Measurements from ENCODE around the gene EMID1.
A peak's percentile ranks its signal among the peaks of the same experiment; 100 is the strongest.
"Not testable (repeated sequence)": the region's sequence is repeated elsewhere in the genome, so short reads cannot be mapped to it uniquely, and the experiment has no call there.

The EMID1 gene

GRCh38 chr22:29215012-29215860 is 9.5 kb downstream of the EMID1 start:
- H3K4me3 ChIP-seq (ENCODE audit: low read length) = no peak overlapping the region
- H3K9ac ChIP-seq (ENCODE audit: low read depth, low read length) = no peak overlapping the region
- H3K36me3 ChIP-seq (ENCODE audit: insufficient read depth, low read length) = 0 out of 2 replicates have a peak, but pooled peaks cover 4% of the 10 kb centered on the region
- no peaks in the 10 kb centered on the region for H3K27me3 ChIP-seq (ENCODE audit: insufficient read depth, low read length)
- WGBS = 86% methylated on average over 14 of the region's 14 CpGs
- H3K4me1 ChIP-seq (ENCODE audit: insufficient read depth, low read length) = peaks cover 3% of the 10 kb centered on the region
- no peak overlapping the region for H3K27ac ChIP-seq (ENCODE audit: low read depth, low read length)
- H3K9me3 ChIP-seq (ENCODE audit: insufficient read depth, low read depth, low read length) = no peaks in the 10 kb centered on the region

DNA sequence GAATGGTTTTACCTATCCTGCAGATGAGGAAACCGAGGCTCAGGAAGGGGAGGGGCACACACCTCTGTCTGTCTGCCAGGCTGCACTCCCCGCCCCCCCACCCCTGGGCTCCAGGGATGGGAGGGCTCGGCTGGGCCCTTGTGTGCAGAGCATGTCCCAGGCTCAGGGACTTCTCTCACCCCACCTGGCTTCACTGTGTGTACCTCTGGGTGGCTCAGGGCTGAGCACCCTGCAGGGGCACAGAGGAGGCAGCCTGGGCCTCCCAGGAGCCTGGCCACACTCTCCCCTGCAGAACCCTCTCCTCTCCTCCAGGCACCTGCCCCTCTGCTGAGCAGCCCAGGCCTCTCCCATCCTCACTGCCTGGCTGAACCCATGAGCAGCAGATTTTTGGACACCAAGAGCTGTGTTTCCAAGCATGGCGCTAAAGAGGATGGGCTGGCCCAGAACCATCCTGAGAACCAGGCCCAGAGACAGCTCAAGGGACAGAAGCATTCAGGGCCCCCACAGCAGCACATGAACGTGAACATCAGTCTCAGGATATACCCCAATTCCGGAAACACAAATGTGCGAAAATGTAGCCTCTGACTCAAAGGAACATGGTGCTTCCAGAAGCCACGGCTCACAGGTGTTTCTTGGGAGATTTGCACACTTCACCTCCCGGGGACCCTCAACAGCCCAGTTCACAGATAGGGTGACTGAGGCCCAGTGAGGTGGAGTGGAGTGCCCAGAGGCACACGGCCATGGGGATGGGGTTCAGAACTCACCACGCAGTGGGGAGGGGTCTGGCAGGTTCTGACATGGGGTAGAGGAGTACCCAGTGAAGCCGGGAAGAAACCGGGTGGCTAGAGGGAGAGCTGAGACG is 10.5 kb downstream of the EMID1 start:
- Histone ChIP-seq H3K9me3 (ENCODE audit: insufficient read depth, low read depth, low read length) (no peaks in the 10 kb centered on the region), H3K9ac (ENCODE audit: low read depth, low read length) (no peak overlapping the region), H3K36me3 (ENCODE audit: insufficient read depth, low read length) (0 out of 2 replicates have a peak, but pooled peaks cover 4% of the 10 kb centered on the region), H3K4me3 (ENCODE audit: low read length) (no peak overlapping the region), H3K27ac (ENCODE audit: low read depth, low read length) (no peak overlapping the region), H3K4me1 (ENCODE audit: insufficient read depth, low read length) (peaks cover 6% of the 10 kb centered on the region), H3K27me3 (ENCODE audit: insufficient read depth, low read length) (no peaks in the 10 kb centered on the region)
- WGBS = 85% methylated on average over 13 of the region's 14 CpGs

GRCh38 chr22:29216873-29217666 is 11.4 kb downstream of the EMID1 start:
- Histone ChIP-seq H3K9ac (ENCODE audit: low read depth, low read length) (no peak overlapping the region), H3K4me1 (ENCODE audit: insufficient read depth, low read length) (peaks cover 6% of the 10 kb centered on the region), H3K9me3 (ENCODE audit: insufficient read depth, low read depth, low read length) (no peaks in the 10 kb centered on the region), H3K27me3 (ENCODE audit: insufficient read depth, low read length) (no peaks in the 10 kb centered on the region), H3K36me3 (ENCODE audit: insufficient read depth, low read length) (0 out of 2 replicates have a peak, but pooled peaks cover 4% of the 10 kb centered on the region), H3K4me3 (ENCODE audit: low read length) (no peak overlapping the region), H3K27ac (ENCODE audit: low read depth, low read length) (no peak overlapping the region)
- 89% methylated on average over 14 of the region's 14 CpGs for WGBS

- Histone ChIP-seq H3K36me3 (ENCODE audit: insufficient read depth, low read length) (0 out of 2 replicates have a peak, but pooled peaks cover 4% of the 10 kb centered on the region), H3K27ac (ENCODE audit: low read depth, low read length) (no peak overlapping the region), H3K4me1 (ENCODE audit: insufficient read depth, low read length) (peaks cover 6% of the 10 kb centered on the region), H3K9ac (ENCODE audit: low read depth, low read length) (no peak overlapping the region), H3K9me3 (ENCODE audit: insufficient read depth, low read depth, low read length) (no peaks in the 10 kb centered on the region), H3K27me3 (ENCODE audit: insufficient read depth, low read length) (no peaks in the 10 kb centered on the region), H3K4me3 (ENCODE audit: low read length) (no peak overlapping the region)
- 88% methylated on average over 13 of the region's 13 CpGs for WGBS
These were observed 12.4 kb downstream of the EMID1 start for GRCh38 chr22:29217827-29218757.

DNA sequence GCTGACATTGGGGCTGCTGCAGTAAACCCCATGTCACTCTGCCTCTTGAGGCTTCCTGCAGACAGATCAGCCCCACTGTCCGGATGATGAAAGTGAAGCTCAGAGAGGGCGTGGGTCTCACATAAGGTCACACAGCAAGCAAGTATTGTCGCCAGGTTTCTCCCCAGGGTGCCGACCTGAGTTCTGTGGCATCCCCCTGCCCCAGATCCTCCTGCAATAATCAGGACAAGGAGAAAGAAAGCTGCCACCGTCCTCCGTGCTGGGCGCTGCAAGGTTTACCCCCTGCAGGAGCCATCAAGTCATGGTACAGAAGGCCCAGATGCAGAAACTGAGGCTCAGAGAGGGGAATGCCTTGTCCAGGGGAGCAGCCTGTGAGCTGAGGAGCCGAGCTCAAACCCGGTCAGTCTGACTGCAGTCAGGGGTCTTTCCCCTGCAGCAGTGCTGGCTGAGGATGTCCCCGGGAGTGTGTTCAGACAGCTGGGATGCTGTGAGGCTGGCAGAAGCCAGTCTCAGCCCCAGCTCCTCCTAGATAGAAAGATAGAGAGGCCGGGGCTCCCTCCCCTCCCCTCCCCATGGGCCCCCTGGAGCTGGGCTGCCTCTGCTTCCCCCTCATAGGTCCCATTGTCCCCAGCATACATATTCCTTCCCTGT is 13.2 kb downstream of the EMID1 start:
- Histone ChIP-seq H3K27ac (ENCODE audit: low read depth, low read length) (no peak overlapping the region), H3K36me3 (ENCODE audit: insufficient read depth, low read length) (0 out of 2 replicates have a peak, but pooled peaks cover 4% of the 10 kb centered on the region), H3K9ac (ENCODE audit: low read depth, low read length) (no peak overlapping the region), H3K4me3 (ENCODE audit: low read length) (no peak overlapping the region), H3K9me3 (ENCODE audit: insufficient read depth, low read depth, low read length) (no peaks in the 10 kb centered on the region), H3K27me3 (ENCODE audit: insufficient read depth, low read length) (no peaks in the 10 kb centered on the region), H3K4me1 (ENCODE audit: insufficient read depth, low read length) (peaks cover 6% of the 10 kb centered on the region)
- WGBS = 91% methylated on average over 11 of the region's 11 CpGs

GRCh38 chr22:29219409-29219782 is 13.7 kb downstream of the EMID1 start:
- not testable (repeated sequence) for H3K27ac ChIP-seq (ENCODE audit: low read depth, low read length)

GRCh38 chr22:29219881-29220670 is 14.4 kb downstream of the EMID1 start:
- H3K4me3 ChIP-seq (ENCODE audit: low read length) = no peak overlapping the region
- peaks cover 6% of the 10 kb centered on the region for H3K4me1 ChIP-seq (ENCODE audit: insufficient read depth, low read length)
- no peaks in the 10 kb centered on the region for H3K27me3 ChIP-seq (ENCODE audit: insufficient read depth, low read length)
- H3K36me3 ChIP-seq (ENCODE audit: insufficient read depth, low read length) = 0 out of 2 replicates have a peak, but pooled peaks cover 4% of the 10 kb centered on the region
- WGBS = 56% methylated on average over 14 of the region's 14 CpGs
- no peaks in the 10 kb centered on the region for H3K9me3 ChIP-seq (ENCODE audit: insufficient read depth, low read depth, low read length)
- H3K9ac ChIP-seq (ENCODE audit: low read depth, low read length) = no peak overlapping the region
- H3K27ac ChIP-seq (ENCODE audit: low read depth, low read length) = peak overlapping the region; percentile 3; the same call in 1 of the 2 replicates

More at GRCh38 chr22:29219409-29219782, 13.7 kb downstream of the EMID1 start:
- not testable (repeated sequence) for H3K4me1 ChIP-seq (ENCODE audit: insufficient read depth, low read length); H3K9me3 ChIP-seq (ENCODE audit: insufficient read depth, low read depth, low read length); H3K9ac ChIP-seq (ENCODE audit: low read depth, low read length); H3K36me3 ChIP-seq (ENCODE audit: insufficient read depth, low read length); H3K4me3 ChIP-seq (ENCODE audit: low read length); H3K27me3 ChIP-seq (ENCODE audit: insufficient read depth, low read length)
- WGBS = 77% methylated on average over 2 of the region's 2 CpGs

DNA sequence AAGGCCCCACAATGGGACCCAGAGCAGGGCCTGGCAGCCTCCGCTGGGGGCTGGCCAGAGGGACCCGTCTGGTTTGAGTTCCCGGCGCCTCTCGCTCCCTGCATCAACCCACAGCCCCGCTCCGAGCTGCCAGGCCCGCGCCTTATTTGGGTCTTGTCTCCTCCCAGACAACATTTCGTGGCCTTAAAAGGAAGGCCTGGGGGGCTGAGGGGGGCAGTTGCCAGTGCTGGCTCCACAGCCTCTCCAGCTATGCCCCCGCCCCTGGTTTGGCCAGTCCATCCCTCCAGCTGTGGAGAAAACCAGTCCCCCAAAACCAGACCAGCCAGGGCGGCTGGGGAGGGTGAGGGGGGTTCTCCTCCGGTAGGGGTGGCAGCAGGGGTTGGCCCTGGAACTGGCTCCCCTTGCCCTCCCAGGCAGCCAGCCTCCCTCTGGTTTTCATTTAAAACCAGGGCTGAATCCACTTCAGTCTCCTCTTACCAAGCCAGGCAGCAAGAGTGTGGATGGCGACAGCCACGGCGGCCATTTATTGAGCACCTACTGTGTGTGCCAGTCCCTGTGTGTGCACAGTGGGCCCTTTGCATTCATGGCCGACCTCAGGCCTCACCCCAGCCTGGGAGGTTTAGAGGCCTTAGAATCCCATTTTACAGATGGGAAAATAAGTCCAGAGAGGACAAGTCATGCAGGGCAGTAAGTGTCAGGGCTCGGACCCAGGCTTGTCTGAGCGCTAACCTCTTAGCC is 18.6 kb downstream of the EMID1 start:
- no peaks in the 10 kb centered on the region for H3K36me3 ChIP-seq (ENCODE audit: insufficient read depth, low read length)
- H3K27ac ChIP-seq (ENCODE audit: low read depth, low read length) = no peak overlapping the region
- 85% methylated on average over 18 of the region's 19 CpGs for WGBS
- H3K9ac ChIP-seq (ENCODE audit: low read depth, low read length) = no peak overlapping the region
- H3K4me3 ChIP-seq (ENCODE audit: low read length) = no peak overlapping the region
- H3K9me3 ChIP-seq (ENCODE audit: insufficient read depth, low read depth, low read length) = no peaks in the 10 kb centered on the region
- peaks cover 6% of the 10 kb centered on the region for H3K4me1 ChIP-seq (ENCODE audit: insufficient read depth, low read length)
- no peaks in the 10 kb centered on the region for H3K27me3 ChIP-seq (ENCODE audit: insufficient read depth, low read length)

All from HUES64 (cell line).